SKM-1 treated with dmso at 0.1 percent for 144 hours (cell line): ENCODE measurements around the gene GPC6.

Source experiments
- DNase-seq: peaks from one replicate; lab custom pipeline; 2025; ENCODE audit not compliant: unreplicated experiment; lab: John Stamatoyannopoulos, UW

Gene GPC6

GRCh38 chr13:93496985-93497673, 270.5 kb downstream of the GPC6 start:
- DNase-seq = no peak

- no peak for DNase-seq
These were observed 273.4 kb downstream of the GPC6 start for GRCh38 chr13:93499991-93500390.

GRCh38 chr13:93502071-93502470, 275.5 kb downstream of the GPC6 start:
- no peak for DNase-seq

- DNase-seq = no peak
These were observed 276.5 kb downstream of the GPC6 start for GRCh38 chr13:93502987-93503615.

- no peak for DNase-seq
These were observed 278.7 kb downstream of the GPC6 start for GRCh38 chr13:93505104-93505952.

GRCh38 chr13:93511011-93511410, 284.4 kb downstream of the GPC6 start:
- no peak for DNase-seq

GRCh38 chr13:93515267-93515666, 288.7 kb downstream of the GPC6 start:
- no peak for DNase-seq

GRCh38 chr13:93517658-93518057, 291.1 kb downstream of the GPC6 start:
- no peak for DNase-seq

- DNase-seq = no peak
These were observed 294.7 kb downstream of the GPC6 start for GRCh38 chr13:93521307-93521706.

GRCh38 chr13:93522501-93522900, 295.9 kb downstream of the GPC6 start:
- no peak for DNase-seq

- DNase-seq = no peak
These were observed 298.5 kb downstream of the GPC6 start for GRCh38 chr13:93525087-93525486.

GRCh38 chr13:93527748-93528297, 301.2 kb downstream of the GPC6 start:
- DNase-seq = no peak

- DNase-seq = peak; percentile 42
These were observed 303.4 kb downstream of the GPC6 start for GRCh38 chr13:93529961-93530360.

- DNase-seq = no peak
These were observed 307.6 kb downstream of the GPC6 start for GRCh38 chr13:93534181-93534700.

GRCh38 chr13:93535251-93535650, 308.6 kb downstream of the GPC6 start:
- DNase-seq = no peak

GRCh38 chr13:93539914-93540313, 313.3 kb downstream of the GPC6 start:
- no peak for DNase-seq

- DNase-seq = no peak
These were observed 321.3 kb downstream of the GPC6 start for GRCh38 chr13:93547886-93548285.

- DNase-seq = no peak
These were observed 322.9 kb downstream of the GPC6 start for GRCh38 chr13:93549326-93550005.

GRCh38 chr13:93550236-93550635, 323.6 kb downstream of the GPC6 start:
- no peak for DNase-seq

GRCh38 chr13:93552596-93552995, 326.0 kb downstream of the GPC6 start:
- DNase-seq = no peak

GRCh38 chr13:93554514-93554913, 327.9 kb downstream of the GPC6 start:
- DNase-seq = no peak
